Brain microvascular endothelial cell (primary cell): ENCODE results near the gene CACNA1B.

Experiments used
- DNase-seq: peaks from one replicate; pipeline ENCODE4 v3.0.0-alpha.2; 2020
- H3K27ac ChIP-seq: fragments of 250-450 bp; sonication (Bioruptor Pico); 2 replicates; pipeline ENCODE4 v1.5.1; 2020; ENCODE audit warnings: mild to moderate bottlenecking, moderate library complexity
- H3K27me3 ChIP-seq: fragments of 250-450 bp; sonication (Bioruptor Pico); replicated peaks from 2 replicates; pipeline ENCODE4 v1.5.1; 2020; ENCODE audit warnings: mild to moderate bottlenecking
- H3K36me3 ChIP-seq: fragments of 250-450 bp; sonication (Bioruptor Pico); replicated peaks from 2 replicates; pipeline ENCODE4 v1.5.1; 2020; ENCODE audit warnings: mild to moderate bottlenecking
- H3K4me3 ChIP-seq: 2 replicates; pipeline ENCODE4 v1.5.1; 2011; ENCODE audit warnings: low read depth, mild to moderate bottlenecking, control low read depth, low read length, moderate library complexity
- in situ Hi-C: cut with HindIII; loops from 2 replicates; pipeline ENCODE4 v1.10.0; 2017; ENCODE audit warnings: low sequenced_read_pairs, low pct_ligation_motif_present
- TF ChIP-seq, protein P1 (sequence below): IDR thresholded peaks from 2 replicates; pipeline ENCODE4 v1.5.1; 2011; ENCODE audit warnings: low read depth, mild to moderate bottlenecking, moderate library complexity, low read length, control low read depth, inconsistent platforms; ENCODE audit errors: missing control alignments

CACNA1B gene

DNA sequence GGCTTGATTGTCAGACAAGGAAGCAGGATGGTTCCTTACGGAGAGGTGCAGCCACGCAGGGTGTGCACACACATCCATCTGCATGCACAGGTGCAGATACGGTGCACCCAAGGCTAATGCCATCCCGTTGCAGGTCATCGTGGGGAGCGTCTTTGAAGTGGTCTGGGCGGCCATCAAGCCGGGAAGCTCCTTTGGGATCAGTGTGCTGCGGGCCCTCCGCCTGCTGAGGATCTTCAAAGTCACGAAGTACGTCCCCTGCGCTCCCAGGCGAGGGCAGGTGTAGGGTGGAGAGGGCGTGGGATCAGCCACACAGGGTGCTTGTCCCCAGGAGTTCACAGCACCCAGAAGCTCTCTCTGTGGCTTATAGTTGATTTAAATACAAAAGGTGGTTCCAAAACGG is 106.4 kb downstream of the CACNA1B start:
- no peak overlapping the region for H3K27ac ChIP-seq
- DNase-seq = no peak
- in situ Hi-C loops = no loop called here

GRCh38 chr9:137984520-137985257 is 107.1 kb downstream of the CACNA1B start:
- no peak for DNase-seq
- in situ Hi-C loops = no loop called here

More for the DNA sequence above, 106.4 kb downstream of the CACNA1B start:
- Histone ChIP-seq H3K27me3 (no peaks in the 10 kb centered on the region), H3K36me3 (no peaks in the 10 kb centered on the region), H3K4me3 (no peak overlapping the region)
- TF ChIP-seq, protein P1, sequence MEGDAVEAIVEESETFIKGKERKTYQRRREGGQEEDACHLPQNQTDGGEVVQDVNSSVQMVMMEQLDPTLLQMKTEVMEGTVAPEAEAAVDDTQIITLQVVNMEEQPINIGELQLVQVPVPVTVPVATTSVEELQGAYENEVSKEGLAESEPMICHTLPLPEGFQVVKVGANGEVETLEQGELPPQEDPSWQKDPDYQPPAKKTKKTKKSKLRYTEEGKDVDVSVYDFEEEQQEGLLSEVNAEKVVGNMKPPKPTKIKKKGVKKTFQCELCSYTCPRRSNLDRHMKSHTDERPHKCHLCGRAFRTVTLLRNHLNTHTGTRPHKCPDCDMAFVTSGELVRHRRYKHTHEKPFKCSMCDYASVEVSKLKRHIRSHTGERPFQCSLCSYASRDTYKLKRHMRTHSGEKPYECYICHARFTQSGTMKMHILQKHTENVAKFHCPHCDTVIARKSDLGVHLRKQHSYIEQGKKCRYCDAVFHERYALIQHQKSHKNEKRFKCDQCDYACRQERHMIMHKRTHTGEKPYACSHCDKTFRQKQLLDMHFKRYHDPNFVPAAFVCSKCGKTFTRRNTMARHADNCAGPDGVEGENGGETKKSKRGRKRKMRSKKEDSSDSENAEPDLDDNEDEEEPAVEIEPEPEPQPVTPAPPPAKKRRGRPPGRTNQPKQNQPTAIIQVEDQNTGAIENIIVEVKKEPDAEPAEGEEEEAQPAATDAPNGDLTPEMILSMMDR = no peak

GRCh38 chr9:137985637-137986071 is 108.1 kb downstream of the CACNA1B start:
- Histone ChIP-seq H3K27ac (no peak overlapping the region), H3K4me3 (no peak overlapping the region), H3K36me3 (no peaks in the 10 kb centered on the region), H3K27me3 (no peaks in the 10 kb centered on the region)
- DNase-seq = no peak
- in situ Hi-C loops = no loop called here
- TF ChIP-seq, protein P1 = no peak

More at GRCh38 chr9:137984520-137985257, 107.1 kb downstream of the CACNA1B start:
- no peak overlapping the region for H3K4me3 ChIP-seq
- H3K27ac ChIP-seq = no peak overlapping the region
- no peaks in the 10 kb centered on the region for H3K27me3 ChIP-seq
- TF ChIP-seq, protein P1 = no peak
- H3K36me3 ChIP-seq = no peaks in the 10 kb centered on the region

GRCh38 chr9:137986268-137987099 is 108.9 kb downstream of the CACNA1B start:
- in situ Hi-C loops = no loop called here

DNA sequence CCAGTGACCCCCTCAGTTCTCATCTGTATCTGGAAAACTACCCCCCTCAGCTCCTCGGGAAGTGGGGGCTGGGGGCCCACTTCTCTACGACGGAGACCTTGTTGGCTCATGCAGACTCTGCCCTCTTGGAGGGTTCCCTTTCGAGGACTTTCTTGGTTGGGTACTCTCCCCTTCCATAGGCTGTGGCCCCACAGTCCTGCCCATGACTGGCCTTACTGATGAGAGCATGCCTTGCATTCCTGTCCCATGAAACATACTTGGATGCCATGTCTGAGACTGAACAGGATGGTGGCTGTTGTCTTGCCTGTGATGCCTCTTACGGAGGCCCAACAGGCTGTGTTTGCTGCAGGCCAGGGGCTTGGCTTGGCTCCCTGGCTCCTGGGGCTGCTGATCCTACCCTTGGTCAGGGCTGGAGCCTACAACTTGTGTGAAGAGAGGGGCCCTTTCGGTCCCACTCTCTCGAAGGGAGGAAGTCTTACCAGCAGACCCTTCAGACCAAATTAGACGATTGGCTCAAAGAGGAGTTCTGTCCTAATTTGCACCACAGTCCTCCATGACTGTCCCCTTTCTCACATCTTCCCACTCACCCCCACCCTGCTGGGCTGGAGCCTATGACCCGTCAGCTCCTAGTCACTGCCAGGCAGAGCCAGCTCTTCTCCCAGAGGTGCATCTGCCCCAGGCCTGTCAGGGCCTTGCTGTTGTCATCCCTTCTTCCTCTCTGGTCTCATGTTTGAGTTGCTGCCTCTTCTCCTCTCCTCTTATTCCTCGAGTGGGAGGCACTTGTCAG is 109.9 kb downstream of the CACNA1B start:
- TF ChIP-seq, protein P1 = no peak
- no peak overlapping the region for H3K27ac ChIP-seq
- H3K27me3 ChIP-seq = no peaks in the 10 kb centered on the region
- in situ Hi-C loops = no loop called here
- H3K36me3 ChIP-seq = no peaks in the 10 kb centered on the region
- no peak for DNase-seq
- no peak overlapping the region for H3K4me3 ChIP-seq

More at GRCh38 chr9:137986268-137987099, 108.9 kb downstream of the CACNA1B start:
- Histone ChIP-seq H3K36me3 (no peaks in the 10 kb centered on the region), H3K27ac (no peak overlapping the region), H3K4me3 (no peak overlapping the region), H3K27me3 (no peaks in the 10 kb centered on the region)
- DNase-seq = no peak
- TF ChIP-seq, protein P1 = no peak
